Cardiac fibroblast (primary cell): ENCODE results near the gene P2RX6.

Source experiments
- DNase-seq, 2 donors: peaks; one replicate each; pipeline versions ENCODE4 v3.0.0 to v3.0.0-alpha.2; 2010; ENCODE audit warnings: low read depth in 2 of 2
- H3K4me3 ChIP-seq, 2 donors: replicated peaks in 1 of 2; 1 replicate in 1 of 2; 2 replicates in 1 of 2; pipeline ENCODE4 v1.5.1; 2011; ENCODE audit warnings: low read depth in 2 of 2, low read length in 2 of 2, mild to moderate bottlenecking in 2 of 2, moderate library complexity in 1 of 2
- TF ChIP-seq, protein P1 (sequence below): IDR thresholded peaks from one replicate; pipeline ENCODE4 v1.5.1; 2011; ENCODE audit warnings: low read depth, mild to moderate bottlenecking, low read length, inconsistent platforms

P2RX6 gene

DNA sequence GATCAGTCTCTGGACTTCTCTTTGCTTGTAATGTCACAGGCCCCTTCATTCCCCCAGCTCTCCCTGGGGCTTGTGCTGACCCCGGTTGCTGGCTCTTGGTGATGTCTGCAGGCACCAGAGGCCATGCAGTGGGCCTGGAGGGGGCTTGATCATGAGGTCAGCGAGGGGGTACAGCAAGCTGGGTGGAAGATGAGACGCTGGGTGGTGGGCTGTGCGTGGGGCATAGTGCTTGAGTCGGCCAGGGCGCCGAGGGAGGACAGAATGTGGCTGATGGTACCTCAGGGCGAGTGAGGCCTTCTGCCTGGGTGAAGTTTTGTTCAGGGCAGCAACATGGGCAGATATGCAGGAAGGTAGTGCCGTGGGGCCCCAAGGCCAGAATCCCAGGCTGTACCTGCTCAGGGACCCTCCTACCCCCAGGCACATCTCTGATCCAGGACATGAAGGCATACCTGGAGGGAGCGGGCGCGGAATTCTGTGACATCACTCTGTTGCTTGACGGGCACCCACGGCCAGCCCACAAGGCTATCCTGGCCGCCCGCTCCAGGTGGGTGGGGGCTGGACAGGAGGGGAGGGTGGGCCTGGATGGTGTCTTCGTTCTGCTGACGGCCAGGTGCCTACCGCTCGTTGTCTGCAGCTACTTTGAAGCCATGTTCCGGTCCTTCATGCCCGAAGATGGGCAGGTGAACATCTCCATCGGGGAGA is 19.5 kb upstream of the P2RX6 start:
- H3K4me3 ChIP-seq, result no peak overlapping the region
- DNase-seq, result no peak
- TF ChIP-seq, protein P1, sequence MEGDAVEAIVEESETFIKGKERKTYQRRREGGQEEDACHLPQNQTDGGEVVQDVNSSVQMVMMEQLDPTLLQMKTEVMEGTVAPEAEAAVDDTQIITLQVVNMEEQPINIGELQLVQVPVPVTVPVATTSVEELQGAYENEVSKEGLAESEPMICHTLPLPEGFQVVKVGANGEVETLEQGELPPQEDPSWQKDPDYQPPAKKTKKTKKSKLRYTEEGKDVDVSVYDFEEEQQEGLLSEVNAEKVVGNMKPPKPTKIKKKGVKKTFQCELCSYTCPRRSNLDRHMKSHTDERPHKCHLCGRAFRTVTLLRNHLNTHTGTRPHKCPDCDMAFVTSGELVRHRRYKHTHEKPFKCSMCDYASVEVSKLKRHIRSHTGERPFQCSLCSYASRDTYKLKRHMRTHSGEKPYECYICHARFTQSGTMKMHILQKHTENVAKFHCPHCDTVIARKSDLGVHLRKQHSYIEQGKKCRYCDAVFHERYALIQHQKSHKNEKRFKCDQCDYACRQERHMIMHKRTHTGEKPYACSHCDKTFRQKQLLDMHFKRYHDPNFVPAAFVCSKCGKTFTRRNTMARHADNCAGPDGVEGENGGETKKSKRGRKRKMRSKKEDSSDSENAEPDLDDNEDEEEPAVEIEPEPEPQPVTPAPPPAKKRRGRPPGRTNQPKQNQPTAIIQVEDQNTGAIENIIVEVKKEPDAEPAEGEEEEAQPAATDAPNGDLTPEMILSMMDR, result no peak

DNA sequence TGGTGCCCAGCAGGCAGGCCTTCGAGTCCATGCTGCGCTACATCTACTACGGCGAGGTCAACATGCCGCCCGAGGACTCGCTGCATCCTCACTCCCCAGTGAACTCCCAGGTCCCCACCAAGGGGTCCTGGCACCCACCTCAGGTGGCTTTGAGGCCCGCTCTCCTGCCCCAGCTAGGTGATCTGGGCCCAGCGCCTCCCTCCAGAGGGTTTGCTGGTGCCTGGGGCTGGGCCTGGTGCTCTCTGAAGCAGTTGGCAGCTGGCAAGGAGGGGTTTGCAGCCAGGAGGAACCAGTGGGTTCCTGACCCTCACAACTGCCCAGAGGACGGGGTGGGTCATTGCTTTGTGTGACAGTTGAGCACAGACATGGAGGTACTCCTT is 18.9 kb upstream of the P2RX6 start:
- TF ChIP-seq, protein P1, result no peak
- no peak overlapping the region for H3K4me3 ChIP-seq
- DNase-seq, result no peak

DNA sequence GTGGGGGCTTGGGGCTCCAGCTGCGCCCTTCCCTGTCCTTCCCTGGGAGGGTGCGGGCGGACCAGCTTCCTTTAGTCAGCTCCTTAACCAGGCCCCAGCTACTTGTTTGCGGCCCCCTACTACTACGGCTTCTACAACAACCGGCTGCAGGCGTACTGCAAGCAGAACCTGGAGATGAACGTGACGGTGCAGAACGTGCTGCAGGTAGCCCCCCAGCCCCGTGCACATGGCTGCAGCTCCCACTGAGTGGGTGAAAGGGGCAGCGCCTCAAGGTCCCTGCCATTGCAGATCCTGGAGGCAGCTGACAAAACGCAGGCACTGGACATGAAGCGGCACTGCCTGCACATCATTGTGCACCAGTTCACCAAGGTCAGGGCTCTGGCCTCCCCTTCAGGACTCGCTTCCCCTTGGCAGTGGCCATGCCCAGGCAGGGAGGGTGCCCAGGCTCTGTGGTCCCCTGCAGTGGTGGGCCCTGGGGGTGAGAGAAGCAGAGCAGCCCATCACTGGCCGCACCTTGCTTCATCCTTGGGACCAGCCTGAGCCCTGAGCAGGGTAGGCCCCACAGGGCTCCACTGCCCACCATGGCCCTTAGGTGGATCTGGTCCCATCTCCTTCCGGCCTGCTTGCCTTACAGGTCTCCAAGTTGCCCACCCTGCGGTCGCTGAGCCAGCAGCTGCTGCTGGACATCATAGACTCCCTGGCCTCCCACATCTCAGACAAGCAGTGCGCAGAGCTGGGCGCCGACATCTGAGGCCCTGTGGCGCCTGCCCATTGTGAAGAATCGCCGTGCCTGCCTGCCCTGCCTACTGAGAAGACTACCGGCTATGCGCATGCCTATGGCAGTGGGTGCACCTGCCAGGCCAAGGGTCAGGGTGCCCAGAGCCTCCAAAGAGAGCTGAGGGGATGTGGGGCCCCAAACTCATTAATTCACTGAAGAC is 18.1 kb upstream of the P2RX6 start:
- no peak overlapping the region for H3K4me3 ChIP-seq
- no peak for DNase-seq

DNA sequence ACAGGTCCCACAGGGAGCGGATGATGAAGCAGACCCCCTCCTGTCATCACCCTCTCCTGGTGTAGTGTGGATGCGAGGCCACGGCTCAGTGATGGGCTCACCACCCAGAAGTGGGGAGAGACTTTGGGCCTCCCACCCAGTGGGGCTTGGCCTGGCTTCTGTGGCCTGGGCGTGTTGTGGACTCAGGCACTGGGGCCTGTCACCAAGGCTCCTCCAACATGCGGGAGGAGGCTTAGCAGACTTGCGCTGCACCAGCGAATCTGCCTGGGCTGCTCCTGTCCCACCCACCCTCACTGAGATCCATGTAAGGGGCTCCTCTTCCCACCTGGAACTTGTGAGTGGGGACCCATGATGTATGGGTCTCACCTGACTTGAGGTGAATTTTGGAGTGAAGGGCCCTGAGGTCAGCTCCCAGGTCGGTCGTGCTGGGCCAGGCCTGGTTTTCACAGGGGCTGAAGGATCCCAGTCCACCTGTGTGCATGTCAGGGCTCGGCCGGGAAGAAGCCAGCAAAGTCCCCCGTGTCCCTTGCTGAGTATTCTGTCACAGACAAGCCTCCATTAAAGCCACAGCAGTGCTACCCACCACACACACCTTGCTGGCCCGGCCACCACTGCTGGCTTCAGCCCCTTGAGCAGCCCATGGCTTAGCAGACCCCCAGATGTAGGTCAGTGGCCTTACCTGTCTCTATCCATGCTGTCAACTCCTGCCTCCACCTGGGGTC is 17.3 kb upstream of the P2RX6 start:
- DNase-seq, result no peak
- TF ChIP-seq, protein P1, result no peak
- no peak overlapping the region for H3K4me3 ChIP-seq

More for the DNA sequence above, 18.1 kb upstream of the P2RX6 start:
- TF ChIP-seq, protein P1, result no peak

DNA sequence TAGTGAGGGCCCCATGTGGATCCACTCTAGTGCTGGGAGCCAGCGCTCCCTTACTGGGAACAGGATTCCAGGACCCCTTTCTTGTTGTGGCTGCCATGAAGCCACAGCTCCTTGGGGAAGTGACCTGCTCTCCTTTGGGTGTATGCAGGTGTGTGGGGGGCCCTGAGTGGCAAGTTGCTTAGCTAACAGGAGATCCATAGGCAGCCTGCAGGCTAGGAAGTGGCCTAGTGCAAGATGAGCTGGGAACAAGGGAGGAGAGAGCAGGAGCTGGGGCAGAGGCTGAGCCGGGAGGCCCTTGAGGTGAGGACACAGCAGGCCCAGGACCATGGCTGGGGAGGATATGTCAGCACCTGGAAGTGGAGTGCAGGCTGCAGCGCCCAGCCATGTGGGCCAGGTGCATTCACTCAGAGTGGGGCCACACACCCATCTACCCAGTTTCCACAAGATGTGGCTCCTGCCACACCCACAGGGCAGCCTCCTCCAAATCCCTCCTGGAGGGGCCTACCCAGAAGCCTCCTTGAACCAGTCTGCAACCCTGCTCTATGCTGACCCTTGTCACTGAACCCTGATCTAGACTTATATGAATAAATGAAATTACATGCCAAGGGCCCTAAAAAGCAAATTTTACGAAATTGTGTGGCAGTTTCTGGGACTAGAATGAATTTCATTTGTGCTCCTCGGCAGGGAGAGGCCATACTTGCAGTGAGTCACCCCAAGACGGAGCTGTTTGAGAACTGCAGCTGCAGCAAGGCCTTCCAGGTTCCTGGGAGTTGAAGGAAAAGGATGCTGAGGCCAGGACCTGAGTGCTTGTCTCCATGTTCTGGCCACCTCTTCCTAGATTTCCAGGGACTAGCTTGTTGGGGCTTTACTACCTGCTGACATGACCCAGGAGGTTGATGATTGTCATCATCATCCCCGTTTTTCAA is 16.3 kb upstream of the P2RX6 start:
- no peak overlapping the region for H3K4me3 ChIP-seq
- DNase-seq, result peak in 1 of 2 donors; percentile 44

More for the DNA sequence above, 16.3 kb upstream of the P2RX6 start:
- TF ChIP-seq, protein P1, result no peak
